Ectodermal cell (in vitro differentiated cells): Measurements from ENCODE around the gene ANTXR1.

Experiments
- H3K27ac ChIP-seq: 2 replicates; pipeline ENCODE4 v1.7.0; 2013; ENCODE audit warnings: mild to moderate bottlenecking, low read depth, low read length; ENCODE audit not compliant: insufficient read depth, poor library complexity, severe bottlenecking
- H3K27me3 ChIP-seq: 2 replicates; pipeline ENCODE4 v1.7.0; 2013; ENCODE audit warnings: mild to moderate bottlenecking, low read length; ENCODE audit not compliant: insufficient read depth, control insufficient read depth, poor library complexity, severe bottlenecking
- H3K36me3 ChIP-seq: one replicate; pipeline ENCODE4 v1.7.0; 2013; ENCODE audit warnings: low read length; ENCODE audit not compliant: control insufficient read depth, insufficient read depth
- H3K4me1 ChIP-seq: one replicate; pipeline ENCODE4 v1.7.0; 2013; ENCODE audit warnings: low read length; ENCODE audit not compliant: control insufficient read depth, insufficient read depth
- H3K4me3 ChIP-seq: 2 replicates; pipeline ENCODE4 v1.7.0; 2013; ENCODE audit warnings: low read depth, low read length, control low read depth; ENCODE audit not compliant: insufficient read depth
- H3K9me3 ChIP-seq: 2 replicates; pipeline ENCODE4 v1.7.0; 2013; ENCODE audit warnings: mild to moderate bottlenecking, low read length, moderate library complexity; ENCODE audit not compliant: control insufficient read depth
- WGBS, 2 experiments: methylation state at CpG; one replicate each; pipeline ENCODE4 v1.1.7; 2013; ENCODE audit warnings: missing lambda C conversion rate in 2 of 2; 5-methylcytosine and 5-hydroxymethylcytosine counted together

ANTXR1 gene

GRCh38 chr2:69156624-69157023, 143.6 kb downstream of the ANTXR1 start:
- Histone ChIP-seq H3K27me3 (no peaks in the 10 kb centered on the region), H3K36me3 (no peaks in the 10 kb centered on the region), H3K27ac (no peak overlapping the region), H3K4me3 (no peak overlapping the region), H3K4me1 (no peaks in the 10 kb centered on the region), H3K9me3 (no peaks in the 10 kb centered on the region)
- 94% methylated on average over 10 of the region's 10 CpGs for WGBS, 2 experiments

GRCh38 chr2:69157441-69157840, 144.5 kb downstream of the ANTXR1 start:
- Histone ChIP-seq H3K4me3 (no peak overlapping the region), H3K36me3 (no peaks in the 10 kb centered on the region), H3K27me3 (no peaks in the 10 kb centered on the region), H3K4me1 (no peaks in the 10 kb centered on the region), H3K9me3 (no peaks in the 10 kb centered on the region), H3K27ac (no peak overlapping the region)
- WGBS, 2 experiments: 89 to 91% methylated on average over 3 of the region's 3 CpGs

- Histone ChIP-seq H3K27me3 (no peaks in the 10 kb centered on the region), H3K9me3 (no peaks in the 10 kb centered on the region), H3K4me3 (no peak overlapping the region), H3K36me3 (no peaks in the 10 kb centered on the region), H3K4me1 (no peaks in the 10 kb centered on the region), H3K27ac (no peak overlapping the region)
- 82 to 87% methylated on average over 6 of the region's 6 CpGs for WGBS, 2 experiments
Measured at GRCh38 chr2:69159986-69160385, 147.0 kb downstream of the ANTXR1 start.

GRCh38 chr2:69162057-69162456, 149.1 kb downstream of the ANTXR1 start:
- no peaks in the 10 kb centered on the region for H3K9me3 ChIP-seq
- H3K4me1 ChIP-seq: no peaks in the 10 kb centered on the region
- no peak overlapping the region for H3K27ac ChIP-seq
- H3K36me3 ChIP-seq: no peaks in the 10 kb centered on the region
- no peak overlapping the region for H3K4me3 ChIP-seq
- H3K27me3 ChIP-seq: no peaks in the 10 kb centered on the region

DNA sequence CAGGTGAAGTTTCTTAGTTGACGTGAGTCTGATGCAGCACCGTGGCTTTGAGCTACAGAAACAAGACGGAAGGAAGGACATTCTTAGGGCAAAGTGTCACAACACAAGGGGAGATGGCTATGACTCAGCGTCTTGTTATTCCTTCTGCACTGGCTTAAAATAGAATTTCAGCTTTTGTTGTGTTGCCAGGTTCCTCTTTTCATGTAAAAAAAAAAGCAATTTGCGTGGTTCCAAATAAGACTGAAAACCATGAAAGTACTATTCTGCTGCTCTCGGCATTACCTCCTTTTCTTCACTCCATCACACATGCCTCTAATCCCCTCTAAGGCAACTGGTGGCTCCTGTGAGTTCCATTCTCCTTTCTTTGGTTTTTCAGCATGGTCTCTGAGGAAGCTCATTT, 150.1 kb downstream of the ANTXR1 start:
- Histone ChIP-seq H3K4me3 (no peak overlapping the region), H3K27ac (no peak overlapping the region), H3K27me3 (no peaks in the 10 kb centered on the region), H3K4me1 (no peaks in the 10 kb centered on the region), H3K36me3 (no peaks in the 10 kb centered on the region), H3K9me3 (no peaks in the 10 kb centered on the region)
- 55 to 65% methylated on average over 6 of the region's 6 CpGs for WGBS, 2 experiments

DNA sequence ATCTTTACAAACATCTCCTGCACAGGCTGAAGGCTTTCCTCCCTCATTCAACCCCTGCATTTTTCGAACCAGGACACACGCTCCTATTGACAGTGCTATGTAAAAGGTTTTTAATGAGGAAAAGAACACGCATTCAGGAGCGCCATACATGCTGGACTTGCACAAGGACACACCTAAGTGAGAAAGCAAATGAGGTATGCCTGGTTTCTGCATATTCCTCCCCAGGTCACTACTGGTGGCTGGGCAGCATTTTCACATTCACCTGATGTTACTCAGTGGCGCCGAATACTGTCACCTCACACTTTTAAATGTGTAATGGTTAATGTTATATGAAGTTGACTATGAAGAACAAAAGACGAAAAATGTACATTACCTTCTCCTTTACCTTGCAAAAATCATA, 150.6 kb downstream of the ANTXR1 start:
- Histone ChIP-seq H3K9me3 (no peaks in the 10 kb centered on the region), H3K27ac (no peak overlapping the region), H3K27me3 (no peaks in the 10 kb centered on the region), H3K36me3 (no peaks in the 10 kb centered on the region), H3K4me1 (no peaks in the 10 kb centered on the region), H3K4me3 (no peak overlapping the region)
- 94 to 95% methylated on average over 5 to 7 of the region's 7 CpGs for WGBS, 2 experiments

- Histone ChIP-seq H3K4me1 (no peaks in the 10 kb centered on the region), H3K27me3 (no peaks in the 10 kb centered on the region), H3K9me3 (no peaks in the 10 kb centered on the region), H3K36me3 (no peaks in the 10 kb centered on the region), H3K27ac (no peak overlapping the region), H3K4me3 (no peak overlapping the region)
- WGBS, 2 experiments: 94 to 95% methylated on average over 8 of the region's 8 CpGs
Measured at GRCh38 chr2:69164061-69164778, 151.2 kb downstream of the ANTXR1 start.

DNA sequence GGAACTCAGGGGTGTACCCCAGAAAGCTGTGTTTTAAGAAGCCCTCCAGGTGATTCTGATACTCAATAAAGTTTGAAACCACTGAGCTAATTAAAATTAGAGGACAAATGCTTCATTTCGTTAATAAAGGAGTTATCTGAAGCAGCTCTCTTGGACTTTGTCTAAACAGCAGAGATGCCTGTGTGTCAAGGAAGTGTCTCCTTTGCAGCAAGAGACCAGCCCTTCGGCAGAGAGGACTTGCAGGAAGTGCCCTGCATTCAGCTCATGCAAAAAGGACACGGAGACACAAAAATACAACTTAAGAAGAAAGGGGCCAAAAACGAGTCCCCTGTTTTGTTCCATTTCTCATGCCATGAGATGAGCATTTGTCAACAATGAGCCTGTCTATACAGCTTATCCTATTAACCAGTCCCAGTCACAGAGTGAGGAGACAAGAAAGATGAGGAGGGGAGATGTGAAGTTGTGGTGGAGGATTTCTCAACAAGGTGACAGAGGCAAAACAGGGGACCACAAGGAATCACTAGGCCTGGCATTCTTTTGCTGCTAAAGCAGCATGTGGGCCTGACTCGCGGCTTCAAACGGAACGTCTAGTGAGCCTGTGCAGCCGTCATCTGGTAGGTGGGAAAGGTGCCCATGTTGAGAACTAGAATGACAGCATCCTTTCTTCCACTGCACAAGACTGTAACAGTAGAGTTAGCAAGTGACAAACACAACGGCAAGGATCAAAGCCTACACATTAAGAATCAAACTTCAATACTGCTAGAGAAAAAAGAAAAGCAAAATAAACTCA, 152.3 kb downstream of the ANTXR1 start:
- Histone ChIP-seq H3K27ac (no peak overlapping the region), H3K36me3 (no peaks in the 10 kb centered on the region), H3K9me3 (no peaks in the 10 kb centered on the region), H3K27me3 (no peaks in the 10 kb centered on the region), H3K4me3 (no peak overlapping the region), H3K4me1 (no peaks in the 10 kb centered on the region)
- WGBS, 2 experiments: 86 to 88% methylated on average over 10 of the region's 10 CpGs

- Histone ChIP-seq H3K27me3 (no peaks in the 10 kb centered on the region), H3K4me1 (no peaks in the 10 kb centered on the region), H3K9me3 (no peaks in the 10 kb centered on the region), H3K36me3 (no peaks in the 10 kb centered on the region), H3K27ac (no peak overlapping the region), H3K4me3 (no peak overlapping the region)
- WGBS, 2 experiments: 90 to 94% methylated on average over 2 of the region's 2 CpGs
Measured at GRCh38 chr2:69166465-69166811, 153.5 kb downstream of the ANTXR1 start.

DNA sequence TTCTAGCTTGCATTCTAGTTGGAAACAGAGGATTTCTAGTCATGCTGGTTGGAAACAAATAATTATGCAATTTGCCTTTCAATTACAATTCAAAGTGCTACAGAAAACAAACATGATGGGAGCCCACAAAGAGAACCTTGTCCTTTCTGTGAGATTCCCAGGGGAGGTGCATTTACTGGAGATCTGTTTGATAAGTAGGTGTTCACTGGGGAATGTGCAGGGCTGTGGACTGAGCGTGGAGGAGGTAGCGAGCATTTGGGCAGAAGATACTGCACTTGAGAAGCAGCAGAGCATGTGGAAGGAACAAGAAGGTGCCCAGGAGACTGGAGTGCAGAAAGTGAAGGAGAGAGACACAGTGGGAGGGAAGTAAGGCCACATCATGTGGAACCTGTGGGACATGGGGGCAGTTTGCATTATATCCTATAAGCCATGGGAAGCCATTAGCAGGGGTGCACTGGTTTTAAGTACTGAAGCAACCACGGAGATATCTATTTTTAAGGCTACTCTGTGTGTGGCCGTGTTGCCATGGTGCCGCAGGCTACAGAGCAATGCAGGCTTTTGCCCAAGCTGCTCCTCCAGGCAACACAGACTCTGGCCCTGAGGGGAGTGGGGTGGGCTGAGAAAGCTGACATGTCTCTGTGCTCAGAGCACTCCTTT, 154.0 kb downstream of the ANTXR1 start:
- no peaks in the 10 kb centered on the region for H3K4me1 ChIP-seq
- H3K4me3 ChIP-seq: no peak overlapping the region
- no peaks in the 10 kb centered on the region for H3K27me3 ChIP-seq
- H3K9me3 ChIP-seq: no peaks in the 10 kb centered on the region
- no peaks in the 10 kb centered on the region for H3K36me3 ChIP-seq
- no peak overlapping the region for H3K27ac ChIP-seq
- WGBS, 2 experiments: 89 to 96% methylated on average over 5 of the region's 5 CpGs
